ENCODE measurements around the gene NEURL1B.

NEURL1B gene

GRCh38 chr5:172610643-172611042 is 30.4 kb upstream of the NEURL1B start:
- DNase-seq (ENCODE audit: low spot score) = no peak

- DNase-seq (ENCODE audit: low spot score) = no peak
These were observed 29.1 kb upstream of the NEURL1B start for GRCh38 chr5:172611913-172612312.

- DNase-seq (ENCODE audit: low spot score) = no peak
These were observed 28.3 kb upstream of the NEURL1B start for GRCh38 chr5:172612771-172613170.

- DNase-seq (ENCODE audit: low spot score) = no peak
These were observed 24.9 kb upstream of the NEURL1B start for GRCh38 chr5:172616136-172616535.

- no peak for DNase-seq (ENCODE audit: low spot score)
These were observed 24.3 kb upstream of the NEURL1B start for GRCh38 chr5:172616730-172617129.

- no peak for DNase-seq (ENCODE audit: low spot score)
These were observed 23.2 kb upstream of the NEURL1B start for GRCh38 chr5:172617817-172618216.

- no peak for DNase-seq (ENCODE audit: low spot score)
These were observed 22.3 kb upstream of the NEURL1B start for GRCh38 chr5:172618574-172619365.

GRCh38 chr5:172620506-172620905 is 20.6 kb upstream of the NEURL1B start:
- DNase-seq (ENCODE audit: low spot score) = no peak

- DNase-seq (ENCODE audit: low spot score) = no peak
These were observed 18.7 kb upstream of the NEURL1B start for GRCh38 chr5:172622091-172623046.

- no peak for DNase-seq (ENCODE audit: low spot score)
These were observed 17.6 kb upstream of the NEURL1B start for GRCh38 chr5:172623313-172623980.

GRCh38 chr5:172624083-172624995 is 16.7 kb upstream of the NEURL1B start:
- no peak for DNase-seq (ENCODE audit: low spot score)

GRCh38 chr5:172624996-172625964 is 15.8 kb upstream of the NEURL1B start:
- DNase-seq (ENCODE audit: low spot score) = no peak

- no peak for DNase-seq (ENCODE audit: low spot score)
These were observed 15.0 kb upstream of the NEURL1B start for GRCh38 chr5:172626031-172626581.

GRCh38 chr5:172630082-172630481 is 11.0 kb upstream of the NEURL1B start:
- no peak for DNase-seq (ENCODE audit: low spot score)

- DNase-seq (ENCODE audit: low spot score) = no peak
These were observed 10.6 kb upstream of the NEURL1B start for GRCh38 chr5:172630482-172630881.

- no peak for DNase-seq (ENCODE audit: low spot score)
These were observed 10.1 kb upstream of the NEURL1B start for GRCh38 chr5:172630986-172631385.

GRCh38 chr5:172632346-172633092 is 8.5 kb upstream of the NEURL1B start:
- no peak for DNase-seq (ENCODE audit: low spot score)

GRCh38 chr5:172633403-172633970 is 7.6 kb upstream of the NEURL1B start:
- DNase-seq (ENCODE audit: low spot score) = no peak
